ENCODE measurements around the gene NALCN.

The NALCN gene

DNA sequence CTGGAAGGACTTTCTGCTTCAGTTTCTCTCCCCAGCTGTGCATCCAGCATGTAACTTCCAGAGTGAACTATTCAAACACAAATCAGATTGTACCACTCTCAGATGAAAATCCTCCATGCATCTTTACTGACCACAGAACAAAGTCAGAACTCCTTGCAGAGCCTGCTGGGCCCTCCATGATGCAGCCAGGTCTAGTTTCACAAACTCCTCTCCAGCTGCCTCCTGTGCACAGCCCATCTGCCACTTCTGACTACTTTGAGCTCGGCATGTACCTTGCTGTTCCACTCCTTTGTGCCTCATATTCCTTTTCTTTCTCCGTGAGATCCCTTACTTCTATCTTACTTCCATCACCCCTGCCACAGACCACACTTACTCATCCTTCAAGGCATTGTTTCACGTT, 31.4 kb downstream of the NALCN start:
- TF ChIP-seq, protein P1, sequence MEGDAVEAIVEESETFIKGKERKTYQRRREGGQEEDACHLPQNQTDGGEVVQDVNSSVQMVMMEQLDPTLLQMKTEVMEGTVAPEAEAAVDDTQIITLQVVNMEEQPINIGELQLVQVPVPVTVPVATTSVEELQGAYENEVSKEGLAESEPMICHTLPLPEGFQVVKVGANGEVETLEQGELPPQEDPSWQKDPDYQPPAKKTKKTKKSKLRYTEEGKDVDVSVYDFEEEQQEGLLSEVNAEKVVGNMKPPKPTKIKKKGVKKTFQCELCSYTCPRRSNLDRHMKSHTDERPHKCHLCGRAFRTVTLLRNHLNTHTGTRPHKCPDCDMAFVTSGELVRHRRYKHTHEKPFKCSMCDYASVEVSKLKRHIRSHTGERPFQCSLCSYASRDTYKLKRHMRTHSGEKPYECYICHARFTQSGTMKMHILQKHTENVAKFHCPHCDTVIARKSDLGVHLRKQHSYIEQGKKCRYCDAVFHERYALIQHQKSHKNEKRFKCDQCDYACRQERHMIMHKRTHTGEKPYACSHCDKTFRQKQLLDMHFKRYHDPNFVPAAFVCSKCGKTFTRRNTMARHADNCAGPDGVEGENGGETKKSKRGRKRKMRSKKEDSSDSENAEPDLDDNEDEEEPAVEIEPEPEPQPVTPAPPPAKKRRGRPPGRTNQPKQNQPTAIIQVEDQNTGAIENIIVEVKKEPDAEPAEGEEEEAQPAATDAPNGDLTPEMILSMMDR (IDR thresholded peaks at IDR 0.05; ENCODE audit: insufficient read depth, low read length, poor library complexity, severe bottlenecking), result no peak
- H3K27me3 ChIP-seq (replicated peaks; ENCODE audit: control insufficient read depth, insufficient read depth, low read length), result no peaks in the 10 kb centered on the region
- DNase-seq (ENCODE audit: extremely low read depth, insufficient read length), result no peak

DNA sequence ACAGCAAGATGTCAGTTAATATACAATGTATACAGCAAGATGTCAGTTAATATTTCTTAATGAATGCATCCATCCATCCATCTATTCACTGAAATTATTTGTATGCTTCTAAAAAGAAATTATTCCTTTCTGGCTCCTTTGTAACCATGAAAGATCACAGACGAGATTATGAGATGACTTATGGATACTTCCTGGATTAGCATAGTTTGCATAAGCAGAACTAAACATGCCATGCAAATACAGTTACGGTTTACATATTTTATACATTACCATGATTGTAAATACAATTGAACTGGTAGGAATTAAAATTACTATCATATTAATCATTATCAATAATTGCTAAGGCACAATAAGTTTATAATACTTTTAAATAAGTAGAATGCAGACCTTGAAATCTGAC, 32.7 kb downstream of the NALCN start:
- no peaks in the 10 kb centered on the region for H3K27me3 ChIP-seq (replicated peaks; ENCODE audit: control insufficient read depth, insufficient read depth, low read length)

More for the DNA sequence above, 31.4 kb downstream of the NALCN start:
- Histone ChIP-seq H3K36me3 (ENCODE audit: control insufficient read depth, insufficient read depth, low read length) (no peaks in the 10 kb centered on the region), H3K4me3 (replicated peaks; ENCODE audit: low read depth, low read length) (no peak overlapping the region)

DNA sequence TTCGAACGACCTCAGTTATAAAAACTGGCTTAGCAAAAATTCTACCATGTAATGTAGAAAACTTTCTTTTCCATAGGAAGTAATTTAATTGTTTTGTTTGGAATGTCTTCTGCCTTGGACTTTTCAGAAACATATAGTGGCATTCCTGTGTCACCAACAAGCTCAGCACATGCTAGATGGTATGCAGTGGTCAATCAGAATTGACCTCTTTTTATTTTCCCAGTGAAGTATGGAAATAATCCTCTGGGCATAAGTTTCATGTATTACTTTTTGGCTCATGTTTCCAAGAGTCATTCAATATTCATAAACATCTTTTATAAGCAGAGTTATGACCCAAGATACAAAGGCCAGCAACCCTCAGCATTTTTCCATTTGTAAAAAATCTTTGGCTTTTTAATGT, 33.6 kb downstream of the NALCN start:
- Histone ChIP-seq H3K36me3 (ENCODE audit: control insufficient read depth, insufficient read depth, low read length) (no peaks in the 10 kb centered on the region), H3K4me3 (replicated peaks; ENCODE audit: low read depth, low read length) (no peak overlapping the region), H3K27me3 (replicated peaks; ENCODE audit: control insufficient read depth, insufficient read depth, low read length) (no peaks in the 10 kb centered on the region)
- TF ChIP-seq, protein P1 (IDR thresholded peaks at IDR 0.05; ENCODE audit: insufficient read depth, low read length, poor library complexity, severe bottlenecking), result no peak
- no peak for DNase-seq (ENCODE audit: extremely low read depth, insufficient read length)

More for the DNA sequence above, 32.7 kb downstream of the NALCN start:
- TF ChIP-seq, protein P1 (IDR thresholded peaks at IDR 0.05; ENCODE audit: insufficient read depth, low read length, poor library complexity, severe bottlenecking), result no peak
- Histone ChIP-seq H3K36me3 (ENCODE audit: control insufficient read depth, insufficient read depth, low read length) (no peaks in the 10 kb centered on the region), H3K4me3 (replicated peaks; ENCODE audit: low read depth, low read length) (no peak overlapping the region)
- no peak for DNase-seq (ENCODE audit: extremely low read depth, insufficient read length)

DNA sequence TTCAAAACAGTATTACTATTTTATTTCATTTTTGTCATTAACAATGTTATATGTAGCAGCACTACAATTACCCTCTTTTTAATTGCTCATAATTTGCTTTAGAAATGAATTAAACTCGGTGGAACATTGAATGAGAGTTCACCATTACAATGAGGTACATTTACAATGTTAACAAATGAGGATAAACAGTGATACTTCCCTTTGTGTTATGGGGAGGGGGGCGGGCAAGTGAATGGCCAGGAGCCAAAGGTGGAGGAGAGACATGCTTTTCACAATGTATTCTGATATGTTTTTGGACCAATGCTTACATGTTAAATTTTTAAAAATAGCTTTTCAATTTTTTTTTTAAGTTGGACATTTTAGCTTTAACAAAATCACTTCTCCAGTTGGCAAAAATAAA, 34.2 kb downstream of the NALCN start:
- TF ChIP-seq, protein P1 (IDR thresholded peaks at IDR 0.05; ENCODE audit: insufficient read depth, low read length, poor library complexity, severe bottlenecking), result no peak
- no peak for DNase-seq (ENCODE audit: extremely low read depth, insufficient read length)
- no peak overlapping the region for H3K4me3 ChIP-seq (replicated peaks; ENCODE audit: low read depth, low read length)

DNA sequence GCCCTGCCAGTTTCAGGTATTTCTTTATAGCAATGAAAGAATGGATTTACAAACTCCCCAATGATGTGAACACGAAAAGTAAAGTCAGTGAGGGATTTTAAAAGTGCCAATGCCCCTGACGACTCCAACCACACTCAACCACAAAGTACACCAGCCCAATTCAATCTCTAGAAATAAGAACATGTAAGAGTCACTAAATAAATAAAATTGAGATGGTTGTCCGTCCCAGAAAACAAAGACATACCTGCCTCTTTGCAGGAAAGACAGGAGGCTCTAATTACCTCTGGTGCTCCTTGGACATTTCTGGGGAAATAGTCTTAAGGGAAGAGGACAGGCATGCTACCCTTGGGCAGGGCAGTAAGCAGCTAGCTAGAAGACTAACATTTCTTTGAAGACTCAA, 55.8 kb downstream of the NALCN start:
- no peaks in the 10 kb centered on the region for H3K36me3 ChIP-seq (ENCODE audit: control insufficient read depth, insufficient read depth, low read length)
- no peaks in the 10 kb centered on the region for H3K27me3 ChIP-seq (replicated peaks; ENCODE audit: control insufficient read depth, insufficient read depth, low read length)
- H3K4me3 ChIP-seq (replicated peaks; ENCODE audit: low read depth, low read length), result no peak overlapping the region
- TF ChIP-seq, protein P1 (IDR thresholded peaks at IDR 0.05; ENCODE audit: insufficient read depth, low read length, poor library complexity, severe bottlenecking), result no peak
- no peak for DNase-seq (ENCODE audit: extremely low read depth, insufficient read length)

More for the DNA sequence above, 34.2 kb downstream of the NALCN start:
- Histone ChIP-seq H3K27me3 (replicated peaks; ENCODE audit: control insufficient read depth, insufficient read depth, low read length) (no peaks in the 10 kb centered on the region), H3K36me3 (ENCODE audit: control insufficient read depth, insufficient read depth, low read length) (no peaks in the 10 kb centered on the region)

DNA sequence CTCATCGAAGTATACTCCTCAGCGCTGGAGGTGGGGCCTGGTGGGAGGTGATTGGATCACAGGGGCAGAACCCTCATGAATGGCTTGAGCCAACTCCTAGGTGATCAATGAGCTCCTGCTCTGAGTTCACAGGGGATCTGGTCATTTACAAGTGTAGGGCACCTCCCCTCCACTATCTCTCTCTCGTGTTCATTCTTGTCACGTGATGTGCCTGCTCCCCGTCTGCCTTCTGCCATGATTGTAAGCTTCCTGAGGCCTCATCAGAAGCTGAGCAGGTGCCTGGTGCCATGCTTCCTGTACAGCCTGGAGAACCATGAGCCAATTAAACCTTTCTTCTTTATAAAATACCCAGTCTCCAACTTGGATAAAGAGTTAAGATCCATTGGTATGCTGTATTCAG, 61.4 kb downstream of the NALCN start:
- Histone ChIP-seq H3K36me3 (ENCODE audit: control insufficient read depth, insufficient read depth, low read length) (no peaks in the 10 kb centered on the region), H3K27me3 (replicated peaks; ENCODE audit: control insufficient read depth, insufficient read depth, low read length) (no peaks in the 10 kb centered on the region), H3K4me3 (replicated peaks; ENCODE audit: low read depth, low read length) (no peak overlapping the region)
- no peak for DNase-seq (ENCODE audit: extremely low read depth, insufficient read length)
- TF ChIP-seq, protein P1 (IDR thresholded peaks at IDR 0.05; ENCODE audit: insufficient read depth, low read length, poor library complexity, severe bottlenecking), result no peak
